Stimulated activated CD4-positive, alpha-beta T cell treated with anti-CD3 and anti-CD28 coated beads, Interleukin-2, amount 100 ng/mL, for 24 hours (primary cell): Measurements from ENCODE around the gene SLC12A4.
A peak's percentile ranks its signal among the peaks of the same experiment; 100 is the strongest.
"Not testable (repeated sequence)": the region's sequence is repeated elsewhere in the genome, so short reads cannot be mapped to it uniquely, and the experiment has no call there.

Experiments used
- DNase-seq, 2 donors: peaks; one replicate each; pipeline ENCODE4 v3.0.0-alpha.2; 2020

SLC12A4 gene

GRCh38 chr16:67924140-67924906, 44.1 kb downstream of the SLC12A4 start:
- no peak for DNase-seq

- DNase-seq, result no peak
These were observed 44.9 kb downstream of the SLC12A4 start for GRCh38 chr16:67923414-67924116.

GRCh38 chr16:67922740-67923139, 45.7 kb downstream of the SLC12A4 start:
- no peak for DNase-seq

- no peak for DNase-seq
These were observed 46.2 kb downstream of the SLC12A4 start for GRCh38 chr16:67922221-67922620.

GRCh38 chr16:67919622-67920221, 48.7 kb downstream of the SLC12A4 start:
- DNase-seq, result no peak

GRCh38 chr16:67917852-67918236, 50.6 kb downstream of the SLC12A4 start:
- peak; percentile 52 to 56 for DNase-seq

- DNase-seq, result no peak
These were observed 51.1 kb downstream of the SLC12A4 start for GRCh38 chr16:67917140-67917851.

GRCh38 chr16:67915831-67916723, 52.4 kb downstream of the SLC12A4 start:
- DNase-seq, result no peak

- DNase-seq, result not testable (repeated sequence)
These were observed 53.0 kb downstream of the SLC12A4 start for GRCh38 chr16:67915496-67915769.

GRCh38 chr16:67914758-67915495, 53.5 kb downstream of the SLC12A4 start:
- no peak for DNase-seq

- no peak for DNase-seq
These were observed 58.3 kb downstream of the SLC12A4 start for GRCh38 chr16:67910158-67910557.

- no peak for DNase-seq
These were observed 59.2 kb downstream of the SLC12A4 start for GRCh38 chr16:67909056-67909742.

GRCh38 chr16:67907397-67908180, 60.8 kb downstream of the SLC12A4 start:
- DNase-seq, result no peak

- DNase-seq, result no peak
These were observed 65.6 kb downstream of the SLC12A4 start for GRCh38 chr16:67902831-67903230.

GRCh38 chr16:67901734-67902133, 66.7 kb downstream of the SLC12A4 start:
- DNase-seq, result no peak

- DNase-seq, result no peak
These were observed 71.2 kb downstream of the SLC12A4 start for GRCh38 chr16:67897231-67897630.

GRCh38 chr16:67893743-67894399, 74.6 kb downstream of the SLC12A4 start:
- DNase-seq, result no peak
